Breast epithelium (tissue), 3 donors: ENCODE measurements around the gene ESF1.

Experiments
- POLR2A ChIP-seq: fragments of 450-650 bp; IDR thresholded peaks from one replicate; pipeline ENCODE4 v1.6.1; 2016; ENCODE audit warnings: antibody characterized with exemption, mild to moderate bottlenecking, moderate library complexity
- POLR2AphosphoS5 ChIP-seq, 3 donors: sonication (generic); formaldehyde crosslinking; IDR thresholded peaks; one replicate each; pipeline ENCODE4 v1.6.1; 2017; ENCODE audit warnings: antibody characterized with exemption in 3 of 3
- TF ChIP-seq, protein P1 (sequence below), 3 donors: fragments of 450-650 bp; IDR thresholded peaks; one replicate each; pipeline ENCODE4 v1.5.1; 2016 to 2017; ENCODE audit warnings: antibody characterized with exemption in 3 of 3, mild to moderate bottlenecking in 3 of 3, moderate library complexity in 3 of 3

DNA sequence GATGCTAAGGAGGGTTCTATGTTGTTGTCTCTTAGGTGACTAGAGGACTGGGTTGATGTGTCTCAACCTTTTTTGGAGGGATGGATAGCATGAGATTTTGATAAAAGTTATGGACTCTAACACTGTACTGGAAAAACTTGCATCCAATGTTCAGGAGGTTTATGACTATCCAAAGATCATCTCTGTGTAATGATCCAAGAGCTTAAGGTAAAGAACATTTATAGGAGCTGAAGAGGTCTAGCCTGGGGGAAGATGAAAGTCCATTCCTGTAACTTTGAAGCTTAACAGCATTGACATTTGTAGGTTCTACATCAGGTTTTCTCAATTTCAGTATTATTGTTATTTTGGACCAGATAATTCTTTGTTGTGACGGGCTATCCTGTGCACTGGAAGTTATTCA, 48.9 kb downstream of the ESF1 start:
- TF ChIP-seq, protein P1, sequence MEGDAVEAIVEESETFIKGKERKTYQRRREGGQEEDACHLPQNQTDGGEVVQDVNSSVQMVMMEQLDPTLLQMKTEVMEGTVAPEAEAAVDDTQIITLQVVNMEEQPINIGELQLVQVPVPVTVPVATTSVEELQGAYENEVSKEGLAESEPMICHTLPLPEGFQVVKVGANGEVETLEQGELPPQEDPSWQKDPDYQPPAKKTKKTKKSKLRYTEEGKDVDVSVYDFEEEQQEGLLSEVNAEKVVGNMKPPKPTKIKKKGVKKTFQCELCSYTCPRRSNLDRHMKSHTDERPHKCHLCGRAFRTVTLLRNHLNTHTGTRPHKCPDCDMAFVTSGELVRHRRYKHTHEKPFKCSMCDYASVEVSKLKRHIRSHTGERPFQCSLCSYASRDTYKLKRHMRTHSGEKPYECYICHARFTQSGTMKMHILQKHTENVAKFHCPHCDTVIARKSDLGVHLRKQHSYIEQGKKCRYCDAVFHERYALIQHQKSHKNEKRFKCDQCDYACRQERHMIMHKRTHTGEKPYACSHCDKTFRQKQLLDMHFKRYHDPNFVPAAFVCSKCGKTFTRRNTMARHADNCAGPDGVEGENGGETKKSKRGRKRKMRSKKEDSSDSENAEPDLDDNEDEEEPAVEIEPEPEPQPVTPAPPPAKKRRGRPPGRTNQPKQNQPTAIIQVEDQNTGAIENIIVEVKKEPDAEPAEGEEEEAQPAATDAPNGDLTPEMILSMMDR (IDR thresholded peaks at IDR 0.05), result no peak
- TF ChIP-seq POLR2AphosphoS5 (IDR thresholded peaks at IDR 0.05), result no peak
- TF ChIP-seq POLR2A, result no peak
